ENCODE data around the gene SMARCC1. TPM values are rescaled to one million over a fixed set of nuclear protein-coding genes. Genes with fewer than 3 reads are reported as not detected.

The SMARCC1 gene
- total RNA-seq, 1 experiment from 2014 or later = 130 TPM

GRCh38 chr3:47791193-47791855 is 9.6 kb upstream of the SMARCC1 start:
- H2AFZ ChIP-seq = no peak overlapping the region
- no peak overlapping the region for H3K4me3 ChIP-seq
- no peak for DNase-seq
- H3K27ac ChIP-seq = no peak overlapping the region
- H3K4me2 ChIP-seq = no peak overlapping the region
- no peaks in the 10 kb centered on the region for H3K4me1 ChIP-seq (replicated peaks; ENCODE audit: insufficient read depth)
- no peaks in the 10 kb centered on the region for H3K9me3 ChIP-seq (ENCODE audit: insufficient read depth, low read depth)
- H3K79me2 ChIP-seq (ENCODE audit: low read depth) = no peaks in the 10 kb centered on the region
- H3K27me3 ChIP-seq (ENCODE audit: insufficient read depth, low read depth) = no peaks in the 10 kb centered on the region
- H3F3A ChIP-seq (ENCODE audit: insufficient read depth, low read depth) = peaks cover 3% of the 10 kb centered on the region; the same call in 1 of the 2 replicates
- ChIA-PET CTCF (interaction anchor here (0.7 kb wide), 1 partner anchor 347 kb away, joined by 4 read pairs; no protein-coding TSS in a partner anchor), POLR2A (ENCODE audit: unreplicated experiment) (no interaction called here)
- H3K9me2 ChIP-seq (ENCODE audit: insufficient read depth) = no peaks in the 10 kb centered on the region
- H3K36me3 ChIP-seq (ENCODE audit: low read depth) = no peaks in the 10 kb centered on the region
- TF ChIP-seq CTCF (conservative IDR thresholded peaks at IDR 0.05) (no peak), EZH2 (IDR thresholded peaks at IDR 0.05; ENCODE audit: low read depth) (no peak)
- intact Hi-C loops (cut with micrococcal nuclease; ENCODE audit: unreplicated experiment) = no loop called here
- no peaks in the 10 kb centered on the region for H4K20me1 ChIP-seq (ENCODE audit: insufficient read depth)
- no TSS peak for BruUV-seq (replicated peaks)

GRCh38 chr3:47783673-47784072 is 2.0 kb upstream of the SMARCC1 start:
- H3F3A ChIP-seq (ENCODE audit: insufficient read depth, low read depth) = peaks cover 21% of the 10 kb centered on the region
- peaks cover 33% of the 10 kb centered on the region for H3K79me2 ChIP-seq (ENCODE audit: low read depth)
- H3K36me3 ChIP-seq (ENCODE audit: low read depth) = no peaks in the 10 kb centered on the region
- BruUV-seq (replicated peaks) = no TSS peak
- H3K4me1 ChIP-seq (replicated peaks; ENCODE audit: insufficient read depth) = peaks cover 20% of the 10 kb centered on the region
- H2AFZ ChIP-seq = no peak overlapping the region
- no peaks in the 10 kb centered on the region for H3K27me3 ChIP-seq (ENCODE audit: insufficient read depth, low read depth)
- no peak overlapping the region for H3K27ac ChIP-seq
- no peak for DNase-seq
- POLR2A ChIA-PET (ENCODE audit: unreplicated experiment) = no interaction called here
- H4K20me1 ChIP-seq (ENCODE audit: insufficient read depth) = peaks cover 19% of the 10 kb centered on the region
- H3K4me2 ChIP-seq = 0 out of 2 replicates have a peak overlapping the region, but pooled peaks have one; percentile 97
- TF ChIP-seq EZH2 (IDR thresholded peaks at IDR 0.05; ENCODE audit: low read depth) (no peak), CTCF (conservative IDR thresholded peaks at IDR 0.05) (no peak)
- H3K4me3 ChIP-seq = no peak overlapping the region
- no peaks in the 10 kb centered on the region for H3K9me3 ChIP-seq (ENCODE audit: insufficient read depth, low read depth)
- no peaks in the 10 kb centered on the region for H3K9me2 ChIP-seq (ENCODE audit: insufficient read depth)
- CTCF ChIA-PET = no interaction called here
- intact Hi-C loops (cut with micrococcal nuclease; ENCODE audit: unreplicated experiment) = loop anchor here (5.0 kb wide), 1 partner anchor 461 kb away; no protein-coding TSS in a partner anchor

GRCh38 chr3:47782446-47783308 is 984 bp upstream of the SMARCC1 start:
- H3K79me2 ChIP-seq (ENCODE audit: low read depth) = peaks cover 43% of the 10 kb centered on the region
- H3K4me1 ChIP-seq (replicated peaks; ENCODE audit: insufficient read depth) = peaks cover 20% of the 10 kb centered on the region
- DNase-seq = no peak
- no peaks in the 10 kb centered on the region for H3K9me3 ChIP-seq (ENCODE audit: insufficient read depth, low read depth)
- H3K27me3 ChIP-seq (ENCODE audit: insufficient read depth, low read depth) = no peaks in the 10 kb centered on the region
- intact Hi-C loops (cut with micrococcal nuclease; ENCODE audit: unreplicated experiment) = loop anchor here (5.0 kb wide), 1 partner anchor 460 kb away; no protein-coding TSS in a partner anchor
- no peaks in the 10 kb centered on the region for H3K36me3 ChIP-seq (ENCODE audit: low read depth)
- H3K9me2 ChIP-seq (ENCODE audit: insufficient read depth) = no peaks in the 10 kb centered on the region
- peak overlapping the region; percentile 84 for H2AFZ ChIP-seq
- peak overlapping the region; percentile 67 for H3K4me3 ChIP-seq
- TF ChIP-seq EZH2 (IDR thresholded peaks at IDR 0.05; ENCODE audit: low read depth) (no peak), CTCF (conservative IDR thresholded peaks at IDR 0.05) (no peak)
- H3K4me2 ChIP-seq = peak overlapping the region; percentile 97
- BruUV-seq (replicated peaks) = no TSS peak
- peaks cover 28% of the 10 kb centered on the region for H4K20me1 ChIP-seq (ENCODE audit: insufficient read depth)
- H3F3A ChIP-seq (ENCODE audit: insufficient read depth, low read depth) = peaks cover 21% of the 10 kb centered on the region
- H3K27ac ChIP-seq = peak overlapping the region; percentile 77
- ChIA-PET POLR2A (ENCODE audit: unreplicated experiment) (no interaction called here), CTCF (no interaction called here)

Data from PC-9 (cell line).